Stomach (tissue), 9 donors: ENCODE measurements around the gene RBP4. TPM values are rescaled to one million over a fixed set of nuclear protein-coding genes. Genes with fewer than 3 reads are reported as not detected.
A peak's percentile ranks its signal among the peaks of the same experiment; 100 is the strongest.

ENCODE experiments used
- DNase-seq, 2 donors: peaks; one replicate each; pipeline versions ENCODE4 v3.0.0 to v3.0.0-alpha.2; 2013 to 2019
- H3K27ac ChIP-seq, 5 donors: fragments of 200-600 bp in 4 of 5; sonication (generic) in 4 of 5; one replicate each; pipeline ENCODE4 v1.5.1; 2013 to 2019; ENCODE audit warnings: mild to moderate bottlenecking in 1 of 5, moderate library complexity in 1 of 5
- H3K27me3 ChIP-seq, 3 donors: fragments of 200-600 bp; sonication (generic); one replicate each; pipeline ENCODE4 v1.5.1; 2017 to 2019; ENCODE audit warnings: mixed run types in 1 of 3
- H3K36me3 ChIP-seq, 4 donors: fragments of 200-600 bp; sonication (generic); 1 replicate in 3 of 4; 2 replicates in 1 of 4; pipeline ENCODE4 v1.5.1; 2016 to 2019
- H3K4me1 ChIP-seq, 4 donors: fragments of 200-600 bp; sonication (generic); one replicate each; pipeline ENCODE4 v1.5.1; 2016 to 2019
- H3K4me3 ChIP-seq, 4 donors: fragments of 200-600 bp; sonication (generic) in 3 of 4; one replicate each; pipeline ENCODE4 v1.5.1; 2016 to 2019; ENCODE audit warnings: mild to moderate bottlenecking in 1 of 4
- H3K9me3 ChIP-seq, 4 donors: fragments of 200-600 bp; sonication (generic); one replicate each; pipeline ENCODE4 v1.5.1; 2016 to 2019
- EP300 ChIP-seq: sonication (generic); formaldehyde crosslinking; IDR thresholded peaks from one replicate; pipeline ENCODE4 v1.6.1; 2017; ENCODE audit warnings: antibody characterized with exemption
- POLR2A ChIP-seq, 4 donors: fragments of 450-650 bp; IDR thresholded peaks; one replicate each; pipeline ENCODE4 v1.6.1; 2016; ENCODE audit warnings: antibody characterized with exemption in 4 of 4, control low read depth in 2 of 4, mild to moderate bottlenecking in 1 of 4, moderate library complexity in 1 of 4
- POLR2AphosphoS5 ChIP-seq, 3 donors: sonication (generic); formaldehyde crosslinking; IDR thresholded peaks; one replicate each; pipeline ENCODE4 v1.6.1; 2016; ENCODE audit warnings: antibody characterized with exemption in 3 of 3
- WGBS, 5 donors: extraction: QIAGEN DNeasy Blood & Tissue Kit in 3 of 5; methylation state at CpG; one replicate each; pipeline versions ENCODE4 v1.1.5 to v1.1.7; 2013 to 2018; 5-methylcytosine and 5-hydroxymethylcytosine counted together
- intact Hi-C: fragments of 100-400 bp; cut with DNase I; formaldehyde crosslinking; loops from one replicate; pipeline ENCODE4 v1.15.1; 2023; ENCODE audit warnings: low total_unique reads
- polyA plus RNA-seq, 3 donors: library from polyadenylated mRNA; stranded (reverse); fragments of 200-250 nt; gene quantifications; one replicate each; pipeline ENCODE4 v1.2.3, GENCODE V29; 2013
- total RNA-seq, 5 donors: library from RNA; depleted of rRNA; stranded (reverse); fragments of >200 nt; gene quantifications; one replicate each; pipeline versions ENCODE4 v1.1.0 to v1.2.3, GENCODE V29; 2014 to 2016
- TF ChIP-seq, protein P1 (sequence below), 7 experiments: fragments of 450-650 bp in 4 of 7; fragments of 200-600 bp in 3 of 7; sonication (generic) in 3 of 7; IDR thresholded peaks; one replicate each; pipeline ENCODE4 v1.5.1; 2016 to 2019; ENCODE audit warnings: antibody characterized with exemption in 7 of 7, control low read depth in 2 of 7, mild to moderate bottlenecking in 1 of 7
- donor health status: healthy with polysubstance abuse.
- donor health status: Bipolar disorder and iron deficiency.
- donor health status: healthy.

Gene RBP4
- total and polyA plus RNA-seq, 8 donors = 0.58 to 20.5 (median 1.1) TPM; not detected in 2

DNA sequence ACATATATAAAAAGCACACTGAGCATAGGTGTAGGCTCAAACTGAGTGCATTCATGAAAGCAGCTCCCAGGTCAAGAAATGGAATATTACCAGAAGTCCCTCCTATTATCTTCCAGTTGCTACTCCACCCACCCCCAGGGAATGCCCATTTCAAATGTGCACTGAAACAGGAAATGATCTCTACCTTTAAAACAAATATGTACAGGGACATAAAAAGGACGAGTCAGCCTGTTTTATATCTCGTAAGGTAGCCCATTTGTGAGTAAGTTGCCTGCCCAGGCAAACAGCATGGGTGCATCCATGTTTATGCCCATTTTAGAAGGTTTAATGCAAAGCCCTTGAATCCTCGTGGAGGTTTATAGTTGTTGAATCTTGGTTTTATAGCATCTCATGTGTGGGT, 24.1 kb downstream of the RBP4 start:
- no peak for DNase-seq
- intact Hi-C loops = no loop called here
- Histone ChIP-seq H3K4me3 (no peak overlapping the region), H3K36me3 (no peaks in the 10 kb centered on the region), H3K27ac (peak overlapping the region in 2 of 5 donors; percentile 41 to 48), H3K9me3 (peaks cover 0 to 9% (median 6%) of the 10 kb centered on the region in 4 donors), H3K27me3 (peaks cover 0 to 24% (median 0%) of the 10 kb centered on the region in 3 donors), H3K4me1 (peaks cover 4 to 40% (median 12%) of the 10 kb centered on the region in 4 donors)
- WGBS, 5 donors = 52 to 72% (median 55%) methylated on average over 3 of the region's 3 CpGs
- TF ChIP-seq EP300 = no peak
- TF ChIP-seq POLR2AphosphoS5 (IDR thresholded peaks at IDR 0.05) = no peak
- no peak for TF ChIP-seq POLR2A (IDR thresholded peaks at IDR 0.05)
- TF ChIP-seq, protein P1, sequence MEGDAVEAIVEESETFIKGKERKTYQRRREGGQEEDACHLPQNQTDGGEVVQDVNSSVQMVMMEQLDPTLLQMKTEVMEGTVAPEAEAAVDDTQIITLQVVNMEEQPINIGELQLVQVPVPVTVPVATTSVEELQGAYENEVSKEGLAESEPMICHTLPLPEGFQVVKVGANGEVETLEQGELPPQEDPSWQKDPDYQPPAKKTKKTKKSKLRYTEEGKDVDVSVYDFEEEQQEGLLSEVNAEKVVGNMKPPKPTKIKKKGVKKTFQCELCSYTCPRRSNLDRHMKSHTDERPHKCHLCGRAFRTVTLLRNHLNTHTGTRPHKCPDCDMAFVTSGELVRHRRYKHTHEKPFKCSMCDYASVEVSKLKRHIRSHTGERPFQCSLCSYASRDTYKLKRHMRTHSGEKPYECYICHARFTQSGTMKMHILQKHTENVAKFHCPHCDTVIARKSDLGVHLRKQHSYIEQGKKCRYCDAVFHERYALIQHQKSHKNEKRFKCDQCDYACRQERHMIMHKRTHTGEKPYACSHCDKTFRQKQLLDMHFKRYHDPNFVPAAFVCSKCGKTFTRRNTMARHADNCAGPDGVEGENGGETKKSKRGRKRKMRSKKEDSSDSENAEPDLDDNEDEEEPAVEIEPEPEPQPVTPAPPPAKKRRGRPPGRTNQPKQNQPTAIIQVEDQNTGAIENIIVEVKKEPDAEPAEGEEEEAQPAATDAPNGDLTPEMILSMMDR (IDR thresholded peaks at IDR 0.05) = no peak

GRCh38 chr10:93573924-93574323, 27.1 kb downstream of the RBP4 start:
- H3K4me3 ChIP-seq = no peak overlapping the region
- no peak overlapping the region for H3K27ac ChIP-seq
- intact Hi-C loops = no loop called here
- H3K4me1 ChIP-seq = peaks cover 4 to 45% (median 12%) of the 10 kb centered on the region in 4 donors
- no peak for DNase-seq
- H3K36me3 ChIP-seq = no peaks in the 10 kb centered on the region
- H3K9me3 ChIP-seq = no peaks in the 10 kb centered on the region
- 46 to 70% (median 60%) methylated on average over 3 of the region's 3 CpGs for WGBS, 5 donors
- peaks cover 0 to 33% (median 0%) of the 10 kb centered on the region in 3 donors for H3K27me3 ChIP-seq
- TF ChIP-seq, protein P1 (IDR thresholded peaks at IDR 0.05) = no peak
- no peak for TF ChIP-seq POLR2A (IDR thresholded peaks at IDR 0.05)
- no peak for TF ChIP-seq EP300
- no peak for TF ChIP-seq POLR2AphosphoS5 (IDR thresholded peaks at IDR 0.05)

- 19 to 36% (median 27%) methylated on average over 10 of the region's 10 CpGs for WGBS, 5 donors
- DNase-seq = peak in 1 of 2 donors; percentile 53
- Histone ChIP-seq H3K4me1 (peaks cover 4 to 39% (median 12%) of the 10 kb centered on the region in 4 donors), H3K36me3 (no peaks in the 10 kb centered on the region), H3K27ac (no peak overlapping the region), H3K27me3 (peaks cover 0 to 39% (median 2%) of the 10 kb centered on the region in 3 donors), H3K4me3 (no peak overlapping the region), H3K9me3 (no peaks in the 10 kb centered on the region)
- TF ChIP-seq POLR2AphosphoS5 (IDR thresholded peaks at IDR 0.05) (no peak), EP300 (no peak), POLR2A (IDR thresholded peaks at IDR 0.05) (no peak)
- TF ChIP-seq, protein P1 (IDR thresholded peaks at IDR 0.05) = no peak
- intact Hi-C loops = no loop called here
These were observed 27.8 kb downstream of the RBP4 start for GRCh38 chr10:93573051-93573909.

DNA sequence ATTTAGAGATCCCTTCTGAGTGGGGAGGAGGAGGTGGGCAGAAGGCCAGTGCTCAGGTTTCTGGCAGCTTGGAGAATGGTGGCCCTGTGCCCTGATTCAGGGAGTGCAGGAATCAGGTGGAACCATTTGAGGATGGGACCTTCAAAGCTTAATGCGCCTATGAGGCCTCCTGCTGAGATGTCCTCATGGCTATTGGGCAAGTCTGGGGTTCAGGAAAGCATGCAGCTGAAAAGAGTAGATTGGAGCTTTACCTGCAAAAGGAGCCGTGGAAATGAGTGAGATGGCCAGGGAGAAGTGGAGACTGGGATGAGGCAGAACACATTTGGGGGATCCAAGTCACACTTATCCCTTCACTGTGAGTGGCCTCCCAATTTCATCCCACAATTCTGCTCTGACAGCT, 28.4 kb downstream of the RBP4 start:
- H3K4me1 ChIP-seq = peaks cover 4 to 39% (median 12%) of the 10 kb centered on the region in 4 donors
- 50 to 95% (median 87%) methylated on average over 2 of the region's 2 CpGs for WGBS, 5 donors

More for the DNA sequence above, 28.4 kb downstream of the RBP4 start:
- Histone ChIP-seq H3K9me3 (no peaks in the 10 kb centered on the region), H3K4me3 (no peak overlapping the region), H3K27ac (no peak overlapping the region), H3K27me3 (peaks cover 0 to 46% (median 8%) of the 10 kb centered on the region in 3 donors), H3K36me3 (no peaks in the 10 kb centered on the region)
- no peak for DNase-seq
- TF ChIP-seq POLR2AphosphoS5 (IDR thresholded peaks at IDR 0.05) = no peak
- TF ChIP-seq EP300 = no peak
- no peak for TF ChIP-seq POLR2A (IDR thresholded peaks at IDR 0.05)
- TF ChIP-seq, protein P1 (IDR thresholded peaks at IDR 0.05) = no peak
- intact Hi-C loops = no loop called here
